HG03108 (cell line): ENCODE measurements around the gene TSTD2.
"Not testable (repeated sequence)": the region's sequence is repeated elsewhere in the genome, so short reads cannot be mapped to it uniquely, and the experiment has no call there.

Experiments
- ATAC-seq: cut with Tn5 transposase; IDR thresholded peaks from one replicate; pipeline ENCODE4 v1.9.1; 2021; ENCODE audit warnings: moderate library complexity; ENCODE audit not compliant: unreplicated experiment

The TSTD2 gene

DNA sequence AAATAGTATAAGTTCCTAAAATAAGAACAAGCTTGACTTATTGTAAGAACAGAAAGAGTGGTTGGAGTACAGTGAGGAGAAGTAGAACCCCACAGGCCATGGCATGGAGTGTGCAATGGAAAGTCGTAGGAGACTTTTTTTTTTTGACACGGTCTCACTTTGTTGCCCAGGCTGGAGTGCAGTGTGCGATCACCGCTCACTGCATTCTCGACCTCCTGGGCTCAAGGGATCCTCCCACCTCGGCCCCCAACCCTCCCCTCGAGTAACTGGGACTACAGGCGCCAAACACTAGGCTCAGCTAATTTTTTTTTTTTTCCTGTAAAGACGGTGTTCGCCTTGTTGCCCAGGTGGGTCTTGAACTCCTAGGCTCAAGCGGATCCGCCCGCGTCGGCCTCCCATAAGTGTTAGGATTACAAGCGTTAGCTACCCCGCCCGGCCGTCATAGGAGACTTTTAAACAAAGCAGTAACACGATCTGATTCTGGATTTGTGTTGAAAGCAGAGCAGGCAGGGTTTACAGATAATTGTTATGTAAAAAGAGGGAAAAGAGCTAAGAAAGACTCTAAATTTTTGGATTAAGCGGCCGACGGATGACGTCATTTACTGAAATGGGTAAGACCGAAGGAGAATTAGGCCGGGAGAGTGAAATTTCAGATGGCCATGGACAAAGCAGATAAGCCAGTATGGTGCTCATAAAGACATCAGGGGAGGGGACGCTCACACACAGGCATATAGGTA, 752 bp downstream of the TSTD2 start:
- peak; percentile 4 for ATAC-seq

DNA sequence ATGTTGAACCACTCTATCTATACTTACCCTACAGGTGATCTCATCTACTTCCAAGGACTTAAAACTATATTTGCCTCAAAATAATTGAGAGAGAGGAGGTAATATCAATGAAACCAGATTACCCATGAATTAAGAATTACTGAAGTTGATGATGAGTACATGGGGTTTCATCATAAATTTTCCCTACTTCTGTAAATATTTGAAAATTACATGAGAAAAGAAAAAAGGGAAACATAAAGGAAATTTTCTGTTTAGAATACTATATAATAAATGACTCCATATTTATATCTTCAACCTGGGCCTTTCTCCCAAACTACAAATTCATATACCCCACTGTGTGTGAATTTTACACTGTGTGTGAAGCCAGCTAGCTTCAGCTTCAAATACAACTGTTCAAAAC, 2.6 kb downstream of the TSTD2 start:
- no peak for ATAC-seq

DNA sequence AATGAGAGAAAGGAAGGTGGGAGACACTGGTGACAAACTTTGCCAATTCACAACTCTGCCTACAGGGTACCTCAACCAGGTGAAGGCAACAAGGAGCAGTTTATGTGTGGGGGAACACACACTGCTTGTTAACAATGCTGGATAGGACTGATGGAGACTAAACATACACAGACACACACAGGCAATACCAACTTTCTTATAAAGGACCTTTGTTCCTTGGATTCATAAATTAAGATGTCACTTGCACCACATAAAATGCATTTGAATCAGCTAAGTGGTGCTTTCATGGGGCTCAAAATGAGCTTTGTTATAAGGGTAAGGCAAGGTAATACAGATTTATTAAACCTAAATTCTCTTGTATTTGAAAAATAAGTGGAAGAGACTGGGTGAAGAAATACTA, 4.0 kb downstream of the TSTD2 start:
- no peak for ATAC-seq

DNA sequence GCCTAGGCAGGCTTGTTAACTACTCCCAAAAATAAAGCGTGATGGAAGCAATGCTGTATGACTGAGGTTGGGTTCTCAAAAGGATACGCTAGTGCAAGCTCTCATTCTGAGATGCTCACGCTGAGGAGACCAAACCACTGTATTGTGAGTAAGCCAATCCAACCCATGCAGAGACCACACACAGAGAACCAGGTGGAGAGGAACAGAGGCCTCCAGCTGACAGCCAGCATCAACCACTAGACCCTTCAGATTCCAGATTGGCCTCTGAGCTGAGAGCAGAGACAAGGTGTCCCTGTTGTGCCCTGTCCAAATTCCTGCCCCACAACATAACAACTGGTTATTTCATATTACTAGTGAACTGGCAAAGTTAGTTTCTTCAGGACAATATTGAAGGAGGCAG, 4.5 kb downstream of the TSTD2 start:
- ATAC-seq: no peak

DNA sequence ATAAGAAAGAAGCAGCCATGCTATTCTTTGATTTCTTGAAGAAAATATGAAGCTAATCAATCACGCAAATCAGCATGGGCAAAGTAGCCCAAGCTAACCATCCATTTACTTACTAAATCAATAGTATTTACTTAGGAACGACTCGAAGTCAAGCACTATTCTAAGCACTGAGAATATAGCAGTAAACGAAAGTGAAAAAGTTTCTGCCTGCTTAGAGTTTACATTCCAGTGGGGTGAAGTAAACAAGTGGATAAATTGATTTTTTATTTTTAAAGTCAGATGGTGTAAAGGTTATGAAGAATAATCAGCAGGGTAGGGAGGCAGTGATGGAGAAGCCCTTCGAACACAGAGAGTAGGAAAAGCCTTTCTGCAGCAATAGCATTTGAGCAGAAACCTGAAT, 5.5 kb downstream of the TSTD2 start:
- no peak for ATAC-seq

DNA sequence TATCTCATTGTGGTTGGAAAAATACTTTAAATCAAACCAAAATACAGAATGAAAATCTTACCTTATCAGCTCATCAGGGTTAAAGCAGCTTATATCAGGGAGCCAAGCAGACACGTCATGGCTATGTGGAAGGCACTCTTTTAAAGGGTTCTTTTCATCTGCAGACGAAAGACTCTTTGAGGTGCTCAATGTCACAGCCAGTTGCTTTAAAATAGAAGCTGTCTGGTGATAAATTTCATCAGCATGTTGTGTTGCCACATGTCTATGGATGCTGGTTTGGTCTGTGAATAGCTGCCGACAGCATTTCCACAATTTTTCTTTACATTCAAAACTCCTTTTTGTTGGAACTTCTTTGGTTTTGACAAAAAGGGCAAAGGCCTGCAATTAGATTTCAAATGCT, 7.5 kb downstream of the TSTD2 start:
- ATAC-seq: no peak

DNA sequence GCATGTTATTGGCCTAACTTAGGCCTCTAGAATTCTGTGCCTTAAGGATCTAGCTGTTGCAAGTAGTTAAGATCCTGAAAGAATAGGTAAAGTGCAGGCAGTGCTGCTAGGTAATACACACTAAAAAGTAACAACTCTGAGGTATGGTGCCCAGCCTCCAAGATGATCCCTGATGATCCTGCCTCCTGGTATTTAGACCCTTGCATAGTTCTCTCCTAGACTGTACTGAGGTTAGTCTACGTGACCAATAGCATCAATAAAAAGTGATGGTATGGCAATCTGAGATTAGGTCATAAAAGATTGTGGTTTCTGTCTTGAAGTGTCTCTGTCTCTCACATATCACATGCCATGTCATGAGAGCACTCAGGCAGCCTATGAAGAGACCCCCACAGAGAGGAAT, 9.2 kb downstream of the TSTD2 start:
- no peak for ATAC-seq

DNA sequence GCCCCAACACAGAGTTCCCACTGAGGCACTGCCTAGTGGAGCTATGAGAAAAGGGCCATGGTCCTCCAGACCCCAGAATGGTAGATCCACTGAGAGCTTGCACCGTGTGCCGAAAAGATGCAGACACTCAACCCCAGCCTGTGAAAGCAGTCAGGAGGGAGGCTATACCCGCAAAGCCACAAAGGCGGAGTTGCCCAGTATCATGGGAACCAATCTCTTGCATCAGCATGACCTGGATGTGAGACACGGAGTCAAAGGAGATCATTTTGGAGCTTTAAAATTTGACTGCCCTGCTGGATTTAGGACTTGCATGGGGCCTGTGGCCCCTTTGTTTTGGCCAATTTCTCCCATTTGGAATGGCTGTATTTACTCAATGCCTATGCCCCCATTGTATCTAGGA, 10.7 kb downstream of the TSTD2 start:
- not testable (repeated sequence) for ATAC-seq

DNA sequence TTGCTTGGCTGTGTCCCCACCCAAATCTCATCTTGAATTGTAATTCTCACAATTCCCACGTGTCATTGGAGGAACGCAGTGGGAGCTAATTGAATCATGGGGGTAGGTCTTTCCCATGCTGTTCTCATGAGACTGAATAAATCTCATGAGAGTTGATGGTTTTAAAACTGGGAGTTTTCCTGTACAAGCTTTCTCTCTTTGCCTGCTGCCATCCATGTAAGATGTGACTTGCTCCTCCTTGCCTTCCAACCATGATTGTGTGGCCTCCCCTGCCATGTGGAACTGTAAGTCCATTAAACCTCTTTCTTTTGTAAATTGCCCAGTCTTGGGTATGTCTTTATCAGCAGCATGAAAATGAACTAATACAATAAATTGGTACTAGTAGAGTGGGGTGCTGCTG, 13.1 kb downstream of the TSTD2 start:
- ATAC-seq: not testable (repeated sequence)

DNA sequence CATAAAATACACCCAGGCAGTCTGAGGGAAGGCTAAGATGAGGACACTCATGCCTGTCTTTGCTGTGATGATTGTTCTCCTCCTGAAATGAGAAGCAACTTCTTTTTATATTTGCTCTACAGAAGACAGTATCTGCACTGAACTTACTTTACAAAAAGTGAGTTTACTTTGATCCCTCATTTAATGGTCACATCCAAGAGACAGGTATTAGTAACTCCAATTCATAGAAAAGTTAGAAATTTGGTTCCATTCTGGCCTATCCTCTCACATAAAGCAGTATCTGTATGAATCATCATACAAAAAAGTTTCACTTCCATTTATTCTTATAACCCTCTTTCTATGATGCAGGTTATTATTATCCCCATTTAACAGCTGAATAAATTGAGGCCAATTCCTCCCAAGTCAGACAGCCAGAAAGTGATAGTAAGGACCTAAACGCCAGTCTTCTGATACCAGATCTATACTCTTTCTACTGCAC, 15.2 kb downstream of the TSTD2 start:
- no peak for ATAC-seq

DNA sequence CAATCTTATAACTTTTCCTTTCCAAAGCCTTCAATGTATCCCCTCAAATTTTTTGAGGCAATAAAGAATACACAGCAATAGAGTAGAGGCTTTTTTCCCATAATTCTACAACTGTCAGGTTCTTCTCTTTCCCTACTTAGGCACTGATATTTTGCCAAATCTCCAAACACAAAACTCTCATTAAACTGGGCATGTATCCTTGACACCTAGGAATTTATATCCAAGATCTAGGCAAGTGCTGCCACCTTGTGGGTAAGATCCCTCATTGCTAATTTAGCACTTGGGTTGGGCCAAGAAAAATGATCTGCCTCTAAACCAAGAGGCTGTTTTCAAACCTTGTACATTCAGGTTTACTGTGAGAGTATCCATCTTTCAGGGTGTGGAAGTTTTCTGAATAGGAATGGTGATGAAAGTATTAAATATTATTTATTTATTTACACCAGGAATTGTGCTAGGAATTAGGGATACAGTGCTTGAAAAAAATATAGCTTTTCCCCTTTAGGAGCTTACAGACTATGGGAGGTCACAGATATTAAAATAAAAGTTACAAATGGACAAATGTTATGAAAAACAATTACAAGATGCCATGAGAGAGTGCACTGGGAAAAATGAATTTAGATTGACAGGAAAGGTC, 17.6 kb downstream of the TSTD2 start:
- no peak for ATAC-seq

DNA sequence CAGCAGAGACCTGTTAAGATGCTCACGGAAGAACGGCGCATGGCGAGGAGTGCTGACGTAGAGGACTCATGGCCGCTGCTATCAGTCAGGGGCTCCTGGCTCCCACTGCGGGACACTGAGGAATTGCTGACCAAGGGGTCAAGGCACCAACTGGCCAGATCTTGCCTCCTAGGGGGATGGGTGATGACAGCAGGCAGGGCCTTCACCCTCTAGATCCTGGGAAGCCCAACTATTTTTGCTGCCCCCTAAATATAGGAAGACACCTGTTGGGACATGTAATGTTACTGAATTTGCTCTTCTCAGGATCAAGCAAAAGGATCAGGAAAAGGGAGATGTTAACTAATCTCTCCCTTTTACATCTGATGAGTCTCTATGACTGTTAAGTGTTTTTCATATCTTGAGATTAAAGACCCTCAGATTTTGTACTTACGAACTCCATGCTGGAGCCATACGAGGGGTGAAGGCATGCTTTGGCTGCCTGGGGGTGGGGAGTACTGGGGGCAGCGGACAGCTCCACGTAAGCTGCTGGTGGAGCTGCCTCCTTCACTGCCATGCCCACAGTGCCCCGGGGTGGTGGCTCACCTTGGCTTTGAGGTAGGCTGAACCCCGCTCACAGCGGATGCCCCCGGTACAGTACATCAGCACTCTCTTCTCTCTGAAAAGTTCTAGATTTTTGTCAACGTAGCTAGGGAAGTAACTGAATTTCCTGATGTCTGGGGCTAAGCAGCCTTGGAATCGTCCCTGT, 28.1 kb downstream of the TSTD2 start:
- ATAC-seq: no peak

DNA sequence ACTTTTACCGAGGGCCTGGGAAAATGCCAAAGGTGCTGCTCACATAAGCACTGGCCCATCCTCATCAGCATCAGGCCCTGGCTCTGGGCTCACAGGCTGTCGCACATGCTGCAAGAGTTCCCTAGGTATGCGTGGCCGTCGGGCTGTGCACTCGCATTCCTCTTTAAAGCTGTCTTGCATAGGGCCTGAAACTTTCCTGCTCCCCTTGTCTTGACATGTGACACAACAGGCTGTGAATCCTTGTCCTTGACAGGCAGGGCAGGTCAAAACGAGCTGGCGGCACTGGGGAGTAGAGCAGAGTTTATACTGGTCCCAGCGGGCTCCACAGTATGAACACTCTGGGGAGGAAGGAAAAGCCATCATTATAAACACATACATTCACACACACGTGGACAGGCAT, 30.7 kb downstream of the TSTD2 start:
- ATAC-seq: no peak

DNA sequence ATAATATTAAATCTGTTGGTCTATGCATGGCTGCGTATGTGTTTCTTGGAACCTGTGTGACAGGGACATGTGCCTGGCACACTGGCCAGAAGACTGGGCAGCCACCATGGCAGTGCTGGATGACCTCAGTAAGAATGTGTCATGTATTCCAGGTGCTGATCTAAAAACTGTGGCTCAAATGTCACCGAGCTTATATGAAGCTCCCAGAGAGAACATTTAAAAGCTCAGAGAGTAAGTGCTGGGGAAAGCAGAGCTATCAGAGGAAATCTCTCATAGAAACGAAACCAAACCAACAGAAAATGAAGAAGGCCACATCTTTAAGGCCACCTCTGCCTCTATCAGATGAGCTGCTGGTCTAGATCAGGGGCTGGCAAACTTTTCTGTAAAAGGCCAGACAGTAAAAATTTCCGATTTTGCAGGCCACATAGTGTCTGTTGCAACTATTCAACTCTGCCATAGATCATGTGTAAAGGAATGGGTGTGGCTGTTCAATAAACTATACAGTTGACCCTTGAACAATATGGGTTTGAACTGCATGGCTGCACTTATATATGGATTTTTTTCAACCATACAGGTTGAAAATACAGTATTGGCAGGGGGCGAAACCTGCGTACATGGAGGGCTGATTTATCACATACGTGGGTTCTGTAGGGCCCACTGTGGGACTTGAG, 31.8 kb downstream of the TSTD2 start:
- ATAC-seq: no peak

DNA sequence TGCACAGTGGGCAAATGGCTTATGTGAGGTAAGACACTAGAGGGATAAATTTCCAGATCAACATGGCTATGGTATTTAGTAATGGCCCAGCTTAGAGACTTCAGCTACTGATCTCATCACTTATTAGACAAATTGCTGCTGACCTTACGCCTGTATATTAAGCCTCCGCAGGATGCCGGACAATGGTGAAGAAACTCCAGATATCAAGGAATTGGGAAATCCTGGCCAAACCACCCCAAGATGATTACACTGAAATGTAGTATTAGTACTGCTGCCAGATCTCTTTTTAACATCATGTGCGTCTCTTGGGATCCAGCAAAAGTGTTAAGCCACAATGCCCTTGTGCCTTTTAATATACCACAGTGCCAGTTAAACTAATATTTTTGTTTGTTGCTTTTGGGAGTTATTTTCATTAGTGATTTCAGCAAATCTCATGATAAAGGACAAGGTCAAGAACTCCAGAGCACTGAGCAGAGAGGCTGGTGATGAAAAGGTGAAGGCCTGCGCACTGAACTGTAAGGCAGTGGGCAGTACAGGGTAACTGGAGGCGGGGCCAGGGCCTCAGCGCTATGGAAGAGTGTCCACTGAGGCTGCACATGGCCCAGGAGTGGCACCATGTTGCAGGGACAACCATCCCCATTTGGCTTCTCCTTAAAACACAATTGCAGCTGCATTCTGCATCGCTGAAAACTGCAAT, 32.5 kb downstream of the TSTD2 start:
- no peak for ATAC-seq

DNA sequence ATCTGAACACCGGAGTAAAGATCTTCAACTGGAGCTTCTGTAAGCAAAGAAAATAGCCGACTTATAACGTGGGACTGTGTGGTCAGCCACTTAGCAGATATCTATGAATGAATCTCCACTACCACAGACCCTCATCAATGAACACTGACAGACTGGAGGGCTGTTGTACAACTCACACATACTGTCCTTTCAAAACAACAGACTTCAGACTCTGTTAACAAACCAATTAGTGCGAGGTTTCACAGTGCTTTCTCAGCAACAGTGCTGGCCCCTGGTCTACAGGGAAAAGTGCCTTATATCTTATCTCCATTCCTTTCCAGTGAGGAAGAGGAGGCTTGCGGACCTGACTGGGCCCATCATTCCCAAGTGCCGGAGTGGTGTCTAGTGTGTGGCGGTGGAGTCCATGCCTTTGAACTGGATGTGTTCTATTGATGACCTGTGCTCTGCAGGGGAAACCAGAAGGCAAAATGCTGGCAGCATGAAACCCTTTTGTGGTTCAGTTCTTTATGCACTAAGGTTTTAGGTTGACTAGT, 33.8 kb downstream of the TSTD2 start:
- no peak for ATAC-seq

DNA sequence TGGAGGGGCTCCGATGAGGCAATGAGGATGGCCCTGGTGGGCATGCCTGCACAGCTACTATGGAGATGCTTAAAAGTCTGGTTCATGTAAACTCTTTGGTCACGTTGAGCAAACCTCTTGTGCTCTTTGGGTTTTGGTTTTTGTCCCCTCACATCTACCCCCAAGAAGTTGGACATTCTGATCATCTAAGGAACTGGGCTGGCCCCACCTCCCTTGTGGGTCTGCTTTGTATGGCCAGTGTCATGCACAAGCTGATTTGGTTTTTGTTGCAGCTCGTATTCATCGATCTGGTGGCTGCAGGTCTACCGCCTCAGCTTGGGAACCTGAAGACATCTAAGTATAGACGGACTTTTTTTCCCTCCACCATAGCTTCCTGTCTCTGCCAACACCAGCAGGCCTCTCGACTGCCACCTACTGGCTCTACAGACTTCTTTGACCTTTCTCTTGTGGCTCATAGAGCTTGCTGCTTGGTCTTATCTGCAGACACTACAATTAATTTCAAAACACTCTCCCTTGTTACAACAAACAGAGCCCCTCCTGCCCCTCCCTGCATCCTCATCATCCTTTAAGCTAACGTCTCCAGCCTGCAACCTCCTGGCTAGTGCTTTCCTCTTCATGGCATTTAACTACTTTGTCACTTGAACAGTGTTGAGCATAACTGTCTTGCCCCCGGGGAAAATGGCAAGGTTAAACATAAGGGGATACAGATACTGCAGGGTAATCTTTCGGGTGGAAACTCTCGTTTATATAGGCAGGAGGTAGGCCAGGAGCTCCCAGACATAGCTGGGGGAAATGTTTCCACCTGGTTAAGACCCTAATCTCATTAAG, 34.5 kb downstream of the TSTD2 start:
- ATAC-seq: peak; percentile 91

DNA sequence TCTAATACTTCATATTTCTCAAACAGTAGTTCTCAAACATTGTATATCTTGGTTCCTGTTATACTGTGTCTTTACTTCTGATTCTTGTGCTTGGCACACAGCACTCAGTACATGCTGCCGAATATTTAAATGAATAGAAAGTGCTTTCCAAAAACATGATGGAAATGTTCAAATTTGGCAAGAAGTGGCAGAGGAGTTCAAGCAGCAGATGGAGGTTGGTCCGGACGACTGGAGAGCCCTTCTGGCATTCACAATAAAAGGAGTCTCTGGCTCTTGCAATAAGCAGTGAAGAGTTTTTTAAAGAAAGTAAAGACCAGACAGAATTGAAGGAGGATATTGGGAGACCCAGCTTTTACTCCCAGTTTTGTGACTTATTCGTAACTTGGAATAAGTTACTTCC, 36.3 kb downstream of the TSTD2 start:
- ATAC-seq: no peak

DNA sequence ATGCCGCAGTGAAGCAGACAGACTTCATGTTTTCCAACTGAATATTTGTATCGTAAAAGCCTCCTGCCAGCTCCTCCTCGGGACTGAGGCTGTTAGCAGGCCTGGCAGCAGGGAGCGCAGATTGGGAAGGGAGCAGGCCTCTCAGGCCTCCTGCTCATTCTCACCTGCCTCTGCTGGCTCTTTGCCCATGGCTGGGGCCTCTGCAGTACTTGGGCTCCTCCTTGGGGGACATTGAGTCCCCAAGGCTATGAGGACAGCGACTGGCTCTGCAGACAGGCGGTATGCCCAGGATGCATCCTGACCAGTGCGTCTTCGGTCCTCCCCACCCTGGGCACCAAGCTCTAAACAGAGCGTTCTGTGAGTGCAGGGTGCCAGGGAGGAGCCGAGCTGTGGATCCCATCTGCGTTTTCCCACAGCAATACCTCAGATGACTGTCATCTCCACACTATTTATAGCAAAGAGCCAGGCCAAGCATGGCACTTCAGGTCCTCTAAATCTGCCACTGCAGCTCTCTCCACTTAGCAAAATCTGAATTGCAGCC, 38.7 kb downstream of the TSTD2 start:
- ATAC-seq: no peak
